ENCODE results near the gene IFNGR2. TPM values are rescaled to one million over a fixed set of nuclear protein-coding genes. Genes with fewer than 3 reads are reported as not detected.

IFNGR2 gene
- total RNA-seq, 1 experiment from 2014 or later: 44.1 TPM

GRCh38 chr21:33449616-33450015 is 46.4 kb downstream of the IFNGR2 start:
- no peaks in the 10 kb centered on the region for H3K27me3 ChIP-seq (ENCODE audit: insufficient read depth, low read length)
- no peak overlapping the region for H3K18ac ChIP-seq (ENCODE audit: insufficient read length, low read depth, low read length)
- H2BK120ac ChIP-seq (ENCODE audit: low read depth, low read length, poor library complexity, severe bottlenecking): no peak overlapping the region
- H3K14ac ChIP-seq (ENCODE audit: insufficient read depth, low read length): no peak overlapping the region
- no peak overlapping the region for H4K8ac ChIP-seq (replicated peaks; ENCODE audit: insufficient read length, low read depth, low read length)
- H2AFZ ChIP-seq (ENCODE audit: low read length): no peak overlapping the region
- no peak overlapping the region for H3K4me2 ChIP-seq (ENCODE audit: insufficient read depth, insufficient read length, low read length)
- no peak for DNase-seq
- H3K4ac ChIP-seq (ENCODE audit: low read depth, low read length): no peak overlapping the region
- no peaks in the 10 kb centered on the region for H3K4me1 ChIP-seq (ENCODE audit: insufficient read depth, low read length)
- WGBS (ENCODE audit: extremely low coverage, insufficient read length, low lambda C conversion rate): no CpG with 5 or more reads among the region's 4 CpGs
- H3K27ac Mint-ChIP-seq: no peak overlapping the region; a peak in 1 of 7 replicates
- H2BK5ac ChIP-seq (ENCODE audit: insufficient read length, low read length): no peak overlapping the region
- H3K79me2 ChIP-seq (ENCODE audit: insufficient read depth, low read length): no peaks in the 10 kb centered on the region
- no peak overlapping the region for H3K9ac ChIP-seq (ENCODE audit: extremely low read depth, insufficient read length, low read length)
- H2BK15ac ChIP-seq (ENCODE audit: low read depth, low read length): no peak overlapping the region
- no peaks in the 10 kb centered on the region for H3K79me1 ChIP-seq (ENCODE audit: insufficient read depth, low read depth, low read length, poor library complexity, severe bottlenecking)
- no peaks in the 10 kb centered on the region for H3K27me3 Mint-ChIP-seq (ENCODE audit: low read depth)
- no peak overlapping the region for H2BK12ac ChIP-seq (ENCODE audit: insufficient read length, low read depth, low read length)
- H3K23ac ChIP-seq (ENCODE audit: insufficient read length, low read depth, low read length): no peak overlapping the region
- no peaks in the 10 kb centered on the region for H3K4me1 Mint-ChIP-seq
- H4K5ac ChIP-seq (ENCODE audit: insufficient read length, low read depth, low read length): no peak overlapping the region
- H2BK20ac ChIP-seq (ENCODE audit: low read depth, low read length, poor library complexity, severe bottlenecking): no peak overlapping the region
- H3K9me3 Mint-ChIP-seq: no peaks in the 10 kb centered on the region
- no peak overlapping the region for H2AK5ac ChIP-seq (ENCODE audit: insufficient read length, low read length)
- H3K23me2 ChIP-seq (ENCODE audit: insufficient read length, low read depth, low read length, poor library complexity, severe bottlenecking): no peaks in the 10 kb centered on the region
- no peak overlapping the region for H3K4me3 Mint-ChIP-seq
- H4K20me1 ChIP-seq (ENCODE audit: control insufficient read depth, insufficient read depth, insufficient read length): no peaks in the 10 kb centered on the region
- TF ChIP-seq CTCF (conservative IDR thresholded peaks at IDR 0.05): no peak
- H3K56ac ChIP-seq (ENCODE audit: insufficient read length, low read depth, low read length): no peak overlapping the region
- no peak overlapping the region for H3K27ac ChIP-seq (ENCODE audit: insufficient read length, low read depth, low read length)
- no peak overlapping the region for H3T11ph ChIP-seq (ENCODE audit: low read length)
- H3K36me3 Mint-ChIP-seq (ENCODE audit: insufficient read depth in 1 of 3, low read depth in 3 of 3): peaks cover 5 to 14% (median 9%) of the 10 kb centered on the region in 3 experiments; a peak in 3 of 7 replicates
- H4K91ac ChIP-seq (ENCODE audit: insufficient read length, low read depth, low read length): no peak overlapping the region
- no peaks in the 10 kb centered on the region for H3K9me3 ChIP-seq (ENCODE audit: control insufficient read depth, low read depth, low read length)
